ENCODE results near the gene CAMTA1. TPM values are rescaled to one million over a fixed set of nuclear protein-coding genes. Genes with fewer than 3 reads are reported as not detected.

The CAMTA1 gene
- total RNA-seq, 1 experiment from 2014 or later: 69.5 TPM

- TF ChIP-seq, protein P1, sequence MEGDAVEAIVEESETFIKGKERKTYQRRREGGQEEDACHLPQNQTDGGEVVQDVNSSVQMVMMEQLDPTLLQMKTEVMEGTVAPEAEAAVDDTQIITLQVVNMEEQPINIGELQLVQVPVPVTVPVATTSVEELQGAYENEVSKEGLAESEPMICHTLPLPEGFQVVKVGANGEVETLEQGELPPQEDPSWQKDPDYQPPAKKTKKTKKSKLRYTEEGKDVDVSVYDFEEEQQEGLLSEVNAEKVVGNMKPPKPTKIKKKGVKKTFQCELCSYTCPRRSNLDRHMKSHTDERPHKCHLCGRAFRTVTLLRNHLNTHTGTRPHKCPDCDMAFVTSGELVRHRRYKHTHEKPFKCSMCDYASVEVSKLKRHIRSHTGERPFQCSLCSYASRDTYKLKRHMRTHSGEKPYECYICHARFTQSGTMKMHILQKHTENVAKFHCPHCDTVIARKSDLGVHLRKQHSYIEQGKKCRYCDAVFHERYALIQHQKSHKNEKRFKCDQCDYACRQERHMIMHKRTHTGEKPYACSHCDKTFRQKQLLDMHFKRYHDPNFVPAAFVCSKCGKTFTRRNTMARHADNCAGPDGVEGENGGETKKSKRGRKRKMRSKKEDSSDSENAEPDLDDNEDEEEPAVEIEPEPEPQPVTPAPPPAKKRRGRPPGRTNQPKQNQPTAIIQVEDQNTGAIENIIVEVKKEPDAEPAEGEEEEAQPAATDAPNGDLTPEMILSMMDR (IDR thresholded peaks at IDR 0.05 in 2 of 3, conservative IDR thresholded peaks at IDR 0.05 in 1 of 3; ENCODE audit: borderline replicate concordance in 1 of 3, insufficient read depth in 1 of 3, low read depth in 2 of 3, low read length in 2 of 3): no peak
- TF ChIP-seq POLR2A (IDR thresholded peaks at IDR 0.05; ENCODE audit: borderline replicate concordance, extremely low read depth, insufficient read depth, insufficient read length): no peak
- TF ChIP-seq EZH2 (IDR thresholded peaks at IDR 0.05): no peak
- TF ChIP-seq EZH2phosphoT487 (IDR thresholded peaks at IDR 0.05; ENCODE audit: borderline replicate concordance): no peak
- TF ChIP-seq, protein P2, sequence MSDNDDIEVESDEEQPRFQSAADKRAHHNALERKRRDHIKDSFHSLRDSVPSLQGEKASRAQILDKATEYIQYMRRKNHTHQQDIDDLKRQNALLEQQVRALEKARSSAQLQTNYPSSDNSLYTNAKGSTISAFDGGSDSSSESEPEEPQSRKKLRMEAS (IDR thresholded peaks at IDR 0.05): no peak
- TF ChIP-seq ZFX (IDR thresholded peaks at IDR 0.05): no peak
These were observed 193.9 kb downstream of the CAMTA1 start (continued) for GRCh38 chr1:6979003-6979613.

DNA sequence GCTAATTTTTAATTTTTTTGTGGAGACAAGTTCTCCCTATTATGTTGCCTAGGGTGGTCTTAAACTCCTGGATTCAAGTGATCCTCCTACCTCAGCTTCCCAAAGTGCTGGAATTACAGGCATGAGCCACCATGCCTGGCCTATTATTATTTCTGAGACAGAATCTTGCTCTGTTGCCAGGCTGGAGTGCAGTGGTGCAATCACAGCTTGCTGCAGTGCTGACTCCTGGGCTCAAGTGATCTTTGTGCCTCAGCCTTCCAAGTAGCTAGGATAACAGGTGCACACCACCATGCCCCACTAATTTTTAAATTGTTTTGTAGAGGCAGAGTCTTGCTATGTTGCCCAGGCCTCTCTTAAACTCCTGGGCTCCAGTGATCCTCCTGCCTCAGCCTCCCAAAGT lies 196.3 kb downstream of the CAMTA1 start:
- H3K27ac ChIP-seq (ENCODE audit: low read depth, low read length): no peak overlapping the region
- BruUV-seq (replicated peaks): no TSS peak
- no peak overlapping the region for H3K9ac ChIP-seq (ENCODE audit: low read length)
- DNase-seq (ENCODE audit: low read depth, low spot score) (no peak), ATAC-seq (no peak)
- H3K9me3 ChIP-seq (ENCODE audit: control insufficient read depth in 1 of 2, insufficient read depth in 1 of 2, low read depth in 1 of 2, low read length in 2 of 2): no peaks in the 10 kb centered on the region
- H3K4me1 ChIP-seq (ENCODE audit: control insufficient read depth in 1 of 2, insufficient read depth in 2 of 2, low read length in 2 of 2): peaks cover 0 to 8% of the 10 kb centered on the region in 2 experiments; a peak in 1 of 4 replicates
- ChIA-PET CTCF (no interaction called here), POLR2A (no interaction called here), RAD21 (ENCODE audit: low non-redundant PET in 1 of 2, low total read pairs in 2 of 2, uncharacterized antibody in 2 of 2, unreplicated experiment in 2 of 2) (no interaction called here)
- intact Hi-C loops (cut with micrococcal nuclease): no loop called here
- H3K79me2 ChIP-seq (ENCODE audit: insufficient read depth, low read length): no peaks in the 10 kb centered on the region
- no peaks in the 10 kb centered on the region for H3K9me2 ChIP-seq (ENCODE audit: insufficient read depth)
- no peak overlapping the region for H3K4me2 ChIP-seq (ENCODE audit: low read length)
- H3K36me3 ChIP-seq (ENCODE audit: control insufficient read depth in 1 of 2, insufficient read depth in 2 of 2, low read length in 2 of 2): no peaks in the 10 kb centered on the region
- no peaks in the 10 kb centered on the region for H4K20me1 ChIP-seq (ENCODE audit: insufficient read depth)
- H2AFZ ChIP-seq (ENCODE audit: low read depth, low read length, poor library complexity, severe bottlenecking): no peak overlapping the region
- no peak overlapping the region for H3K4me3 ChIP-seq (replicated peaks in 1 of 2; ENCODE audit: low read depth in 1 of 2, low read length in 2 of 2)
- no peaks in the 10 kb centered on the region for H3K27me3 ChIP-seq (ENCODE audit: insufficient read depth, low read length)
- TF ChIP-seq ZFX (IDR thresholded peaks at IDR 0.05) (no peak), EZH2phosphoT487 (IDR thresholded peaks at IDR 0.05; ENCODE audit: borderline replicate concordance) (no peak), ELF1 (IDR thresholded peaks at IDR 0.05; ENCODE audit: borderline replicate concordance, low read depth) (no peak), EZH2 (IDR thresholded peaks at IDR 0.05) (no peak), POLR2AphosphoS5 (IDR thresholded peaks at IDR 0.05; ENCODE audit: low read depth, low read length) (no peak), ZBTB33 (IDR thresholded peaks at IDR 0.05; ENCODE audit: extremely low read depth, insufficient replicate concordance, low read length) (no peak), SIN3A (IDR thresholded peaks at IDR 0.05; ENCODE audit: low read depth) (no peak), CEBPB (IDR thresholded peaks at IDR 0.05; ENCODE audit: low read depth) (no peak), ZNF274 (IDR thresholded peaks at IDR 0.05; ENCODE audit: low read depth, low read length) (no peak), POLR2A (IDR thresholded peaks at IDR 0.05; ENCODE audit: borderline replicate concordance, extremely low read depth, insufficient read depth, insufficient read length) (no peak), SRF (IDR thresholded peaks at IDR 0.05; ENCODE audit: low read depth) (no peak), RAD21 (IDR thresholded peaks at IDR 0.05; ENCODE audit: low read depth) (no peak)
- TF ChIP-seq, protein P3, sequence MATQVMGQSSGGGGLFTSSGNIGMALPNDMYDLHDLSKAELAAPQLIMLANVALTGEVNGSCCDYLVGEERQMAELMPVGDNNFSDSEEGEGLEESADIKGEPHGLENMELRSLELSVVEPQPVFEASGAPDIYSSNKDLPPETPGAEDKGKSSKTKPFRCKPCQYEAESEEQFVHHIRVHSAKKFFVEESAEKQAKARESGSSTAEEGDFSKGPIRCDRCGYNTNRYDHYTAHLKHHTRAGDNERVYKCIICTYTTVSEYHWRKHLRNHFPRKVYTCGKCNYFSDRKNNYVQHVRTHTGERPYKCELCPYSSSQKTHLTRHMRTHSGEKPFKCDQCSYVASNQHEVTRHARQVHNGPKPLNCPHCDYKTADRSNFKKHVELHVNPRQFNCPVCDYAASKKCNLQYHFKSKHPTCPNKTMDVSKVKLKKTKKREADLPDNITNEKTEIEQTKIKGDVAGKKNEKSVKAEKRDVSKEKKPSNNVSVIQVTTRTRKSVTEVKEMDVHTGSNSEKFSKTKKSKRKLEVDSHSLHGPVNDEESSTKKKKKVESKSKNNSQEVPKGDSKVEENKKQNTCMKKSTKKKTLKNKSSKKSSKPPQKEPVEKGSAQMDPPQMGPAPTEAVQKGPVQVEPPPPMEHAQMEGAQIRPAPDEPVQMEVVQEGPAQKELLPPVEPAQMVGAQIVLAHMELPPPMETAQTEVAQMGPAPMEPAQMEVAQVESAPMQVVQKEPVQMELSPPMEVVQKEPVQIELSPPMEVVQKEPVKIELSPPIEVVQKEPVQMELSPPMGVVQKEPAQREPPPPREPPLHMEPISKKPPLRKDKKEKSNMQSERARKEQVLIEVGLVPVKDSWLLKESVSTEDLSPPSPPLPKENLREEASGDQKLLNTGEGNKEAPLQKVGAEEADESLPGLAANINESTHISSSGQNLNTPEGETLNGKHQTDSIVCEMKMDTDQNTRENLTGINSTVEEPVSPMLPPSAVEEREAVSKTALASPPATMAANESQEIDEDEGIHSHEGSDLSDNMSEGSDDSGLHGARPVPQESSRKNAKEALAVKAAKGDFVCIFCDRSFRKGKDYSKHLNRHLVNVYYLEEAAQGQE (IDR thresholded peaks at IDR 0.05; ENCODE audit: low read depth): no peak
- TF ChIP-seq, protein P2 (IDR thresholded peaks at IDR 0.05): no peak
- TF ChIP-seq, protein P4, sequence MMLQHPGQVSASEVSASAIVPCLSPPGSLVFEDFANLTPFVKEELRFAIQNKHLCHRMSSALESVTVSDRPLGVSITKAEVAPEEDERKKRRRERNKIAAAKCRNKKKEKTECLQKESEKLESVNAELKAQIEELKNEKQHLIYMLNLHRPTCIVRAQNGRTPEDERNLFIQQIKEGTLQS (IDR thresholded peaks at IDR 0.05): no peak

Measured in HCT116 (cell line).